GM12878 (cell line): ENCODE results near the gene RAP1B. TPM values are rescaled to one million over a fixed set of nuclear protein-coding genes. Genes with fewer than 3 reads are reported as not detected.

Experiments
- ATAC-seq: fragments of 200-7000 bp; cut with Tn5 transposase; 3 replicates; pipeline ENCODE4 v1.9.1; 2020; ENCODE audit warnings: mild to moderate bottlenecking, moderate library complexity
- BruUV-seq: library from RNA; stranded (reverse); fragments of 400-500 nt; replicated peaks from 2 replicates; lab custom pipeline; 2021; lab: Mats Ljungman, UMichigan
- CTCF ChIA-PET: fragments of 300-600 bp; sonication (Branson Sonifier 250); formaldehyde crosslinking; extraction: SDS; loops from one replicate; lab custom pipeline; 2021; ENCODE audit warnings: inconsistent platforms; lab: Yijun Ruan, JAX
- POLR2A ChIA-PET: fragments of 350-600 bp; formaldehyde crosslinking; extraction: SDS; loops from one replicate; lab custom pipeline; 2021; ENCODE audit warnings: inconsistent platforms; lab: Charles Lee
- RAD21 ChIA-PET: fragments of 300-600 bp; sonication (Branson Sonifier 250); formaldehyde crosslinking; loops from one replicate; lab custom pipeline; 2023; ENCODE audit warnings: antibody characterized with exemption; ENCODE audit not compliant: unreplicated experiment; lab: Charles Lee
- SMC1A ChIA-PET: fragments of 300-600 bp; sonication (Branson Sonifier 250); formaldehyde crosslinking; loops from one replicate; lab custom pipeline; 2023; ENCODE audit not compliant: unreplicated experiment, uncharacterized antibody; lab: Charles Lee
- DNase-seq: peaks from one replicate; pipeline ENCODE4 v3.0.0-alpha.2; 2011; ENCODE audit warnings: low read depth, low spot score
- FAIRE-seq: peaks from 3 replicates; lab custom pipeline; 2011; peaks lifted over from hg19 to GRCh38; lab: Jason Lieb, UNC
- H2AFZ ChIP-seq: 2 replicates; pipeline ENCODE4 v1.6.0; 2011; ENCODE audit warnings: low read depth, low read length, control low read depth; ENCODE audit not compliant: control insufficient read depth
- H3K27ac ChIP-seq: 2 replicates; pipeline ENCODE4 v1.5.1; 2011; ENCODE audit warnings: control low read depth; ENCODE audit not compliant: control insufficient read depth, insufficient read depth
- H3K27me3 ChIP-seq, 2 experiments: replicated peaks in 1 of 2; 2 replicates each; pipeline versions ENCODE4 v1.6.0 to v1.6.1; 2011; ENCODE audit warnings: low read length in 1 of 2; ENCODE audit not compliant: control insufficient read depth in 2 of 2, insufficient read depth in 2 of 2
- H3K36me3 ChIP-seq, 2 experiments: 2 replicates each; pipeline ENCODE4 v1.5.1; 2011; ENCODE audit warnings: low read length in 1 of 2; ENCODE audit not compliant: control insufficient read depth in 2 of 2, insufficient read depth in 2 of 2
- H3K4me1 ChIP-seq: 2 replicates; pipeline ENCODE4 v1.6.1; 2011; ENCODE audit warnings: mild to moderate bottlenecking, low read length, moderate library complexity, mixed read lengths; ENCODE audit not compliant: control insufficient read depth, insufficient read depth
- H3K4me2 ChIP-seq: 2 replicates; pipeline ENCODE4 v1.6.0; 2011; ENCODE audit warnings: control low read depth; ENCODE audit not compliant: control insufficient read depth, insufficient read depth
- H3K4me3 ChIP-seq: fragments of 200-600 bp; sonication (generic); 2 replicates; pipeline ENCODE4 v1.5.1; 2016
- H3K79me2 ChIP-seq: 2 replicates; pipeline ENCODE4 v1.6.0; 2011; ENCODE audit warnings: low read length; ENCODE audit not compliant: control insufficient read depth, insufficient read depth
- H3K9ac ChIP-seq: 2 replicates; pipeline ENCODE4 v1.8.0; 2011; ENCODE audit warnings: low read length, control low read depth, mixed read lengths; ENCODE audit not compliant: control insufficient read depth, insufficient read depth
- H3K9me3 ChIP-seq: replicated peaks from 3 replicates; pipeline ENCODE4 v1.5.1; 2011; ENCODE audit warnings: mild to moderate bottlenecking, low read length; ENCODE audit not compliant: control insufficient read depth, insufficient read depth
- H4K20me1 ChIP-seq: 2 replicates; pipeline ENCODE4 v1.6.0; 2011; ENCODE audit not compliant: control insufficient read depth, insufficient read depth
- ATF7 ChIP-seq: fragments of 450-650 bp; IDR thresholded peaks from 2 replicates; pipeline ENCODE4 v1.6.1; 2016; ENCODE audit warnings: low read depth, mild to moderate bottlenecking
- CBX3 ChIP-seq: fragments of 200-600 bp; sonication (generic); IDR thresholded peaks from 2 replicates; pipeline ENCODE4 v1.6.1; 2016; ENCODE audit warnings: low read depth, borderline replicate concordance
- FOXK2 ChIP-seq: fragments of 450-650 bp; IDR thresholded peaks from 2 replicates; pipeline ENCODE4 v1.6.1; 2017; ENCODE audit warnings: mild to moderate bottlenecking, moderate library complexity
- FOXM1 ChIP-seq: IDR thresholded peaks from 2 replicates; pipeline ENCODE4 v1.6.1; 2012; ENCODE audit warnings: low read depth, mild to moderate bottlenecking, inconsistent platforms, low read length, moderate library complexity
- MAX ChIP-seq: IDR thresholded peaks from 2 replicates; pipeline ENCODE4 v1.6.1; 2012; ENCODE audit warnings: low read depth, low read length, improper control_type of control experiment
- NR2C2 ChIP-seq: IDR thresholded peaks from 2 replicates; pipeline ENCODE4 v1.6.1; 2011; ENCODE audit warnings: borderline replicate concordance, low read depth; ENCODE audit not compliant: control insufficient read depth, insufficient read length
- PAX8 ChIP-seq: fragments of 450-650 bp; IDR thresholded peaks from 2 replicates; pipeline ENCODE4 v1.6.1; 2017; ENCODE audit warnings: mild to moderate bottlenecking, moderate library complexity
- SMARCA5 ChIP-seq: fragments of 450-650 bp; IDR thresholded peaks from 2 replicates; pipeline ENCODE4 v1.6.1; 2017; ENCODE audit warnings: mild to moderate bottlenecking
- SP1 ChIP-seq: IDR thresholded peaks from one replicate; pipeline ENCODE4 v1.6.1; 2011; ENCODE audit warnings: low read depth, low read length
- STAT3 ChIP-seq: IDR thresholded peaks from 2 replicates; pipeline ENCODE4 v1.6.1; 2011; ENCODE audit warnings: low read depth, low read length, improper control_type of control experiment
- TAF1 ChIP-seq: IDR thresholded peaks from 2 replicates; pipeline ENCODE4 v1.6.1; 2011; ENCODE audit warnings: mild to moderate bottlenecking, low read depth, low read length, borderline replicate concordance
- YBX1 ChIP-seq: fragments of 450-650 bp; IDR thresholded peaks from 2 replicates; pipeline ENCODE4 v1.6.1; 2016; ENCODE audit warnings: antibody characterized with exemption
- ZBTB40 ChIP-seq: fragments of 450-650 bp; IDR thresholded peaks from 2 replicates; pipeline ENCODE4 v1.6.1; 2016; ENCODE audit warnings: mild to moderate bottlenecking, moderate library complexity, borderline replicate concordance
- WGBS: methylation state at CpG from one replicate; pipeline ENCODE4 v1.1.6; 2016; ENCODE audit warnings: low lambda C conversion rate; ENCODE audit not compliant: insufficient replicate concordance, insufficient coverage; ENCODE audit errors: missing lambda C conversion rate; 5-methylcytosine and 5-hydroxymethylcytosine counted together
- in situ Hi-C: fragments of 300-500 bp; cut with MboI; formaldehyde crosslinking; loops from 9 replicates; pipeline ENCODE4 v1.14.3; 2018; ENCODE audit warnings: mixed read lengths
- intact Hi-C: fragments of 100-400 bp; cut with micrococcal nuclease; formaldehyde crosslinking; loops from one replicate; pipeline ENCODE4 v1.14.2; 2022; ENCODE audit not compliant: unreplicated experiment
- polyA plus RNA-seq, 11 experiments: library from polyadenylated mRNA; depleted of rRNA in 4 of 11; unstranded in 6 of 11; stranded (reverse) in 5 of 11; fragments of >200 nt; fragmentation: Nextera tagmentation in 4 of 11; fragmentation: Illumina TruSeq in 1 of 11; extraction: Ambion mirVana in 4 of 11; extraction: Trizol in 1 of 11; gene quantifications; 1 replicate in 1 of 11; 2 replicates in 10 of 11; pipeline versions ENCODE4 v1.2.1 to v1.2.3, GENCODE V29; 2011 to 2016; ENCODE audit warnings: inconsistent platforms in 2 of 11, missing spikeins in 2 of 11, low read depth in 1 of 11
- total RNA-seq, 4 experiments: library from RNA; depleted of rRNA in 3 of 4; stranded (reverse); fragments of >200 nt in 3 of 4; fragmentation: Illumina TruSeq in 1 of 4; extraction: Trizol in 1 of 4; gene quantifications; 2 replicates each; pipeline versions ENCODE4 v1.2.1 to v1.2.3, GENCODE V29; 2013 to 2021

Gene RAP1B
- total and polyA plus RNA-seq, 10 of the 15 experiments (the other 5 are each of a cell fraction or from before 2014, with no cell fraction given) = 88.9 to 219 (median 127) TPM

DNA sequence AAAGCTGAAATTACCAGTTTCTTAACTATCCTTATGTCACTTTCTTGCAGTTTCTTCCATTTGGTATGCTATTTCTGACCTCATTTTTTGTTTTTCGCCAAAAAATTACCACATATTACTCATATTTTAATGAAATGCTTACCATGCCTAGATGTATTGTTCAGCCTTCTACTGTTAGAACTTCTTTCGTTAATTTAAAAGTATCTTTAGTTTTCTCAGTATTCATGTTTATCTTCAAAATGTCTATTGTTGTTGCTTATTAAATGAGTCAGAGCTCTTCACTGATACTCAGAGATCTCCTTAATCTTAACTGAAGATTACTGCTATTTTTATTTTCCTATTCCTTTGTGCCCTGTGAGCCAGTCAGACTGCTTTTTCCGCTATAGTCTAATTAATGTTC lies 20.5 kb downstream of the RAP1B start:
- FAIRE-seq = no peak
- RAD21 ChIA-PET = interaction anchor here (0.7 to 3.8 kb wide), 2 partner anchors 16 to 182 kb away, joined by 3 to 24 read pairs; no protein-coding TSS in a partner anchor

More for the DNA sequence above, 20.5 kb downstream of the RAP1B start:
- Histone ChIP-seq H3K79me2 (peaks cover 99% of the 10 kb centered on the region), H4K20me1 (no peaks in the 10 kb centered on the region), H3K4me3 (no peak overlapping the region), H3K27ac (no peak overlapping the region; the same call in 1 of the 2 replicates), H3K9ac (no peak overlapping the region), H2AFZ (no peak overlapping the region), H3K27me3 (no peaks in the 10 kb centered on the region), H3K4me2 (peak overlapping the region; percentile 51), H3K9me3 (peaks cover 15% of the 10 kb centered on the region)
- BruUV-seq = no TSS peak
- intact Hi-C loops = loop anchor here (2.0 to 5.0 kb wide), 2 partner anchors 16 to 274 kb away; no protein-coding TSS in a partner anchor
- WGBS = 46% methylated on average over 3 of the region's 3 CpGs
- SMC1A ChIA-PET = interaction anchor here (1.2 to 1.3 kb wide), 2 partner anchors 14 to 17 kb away, joined by 3 to 5 read pairs; no protein-coding TSS in a partner anchor
- in situ Hi-C loops = no loop called here
- TF ChIP-seq SP1 (no peak), TAF1 (no peak), ZBTB40 (no peak), ATF7 (no peak), CBX3 (no peak), PAX8 (no peak), FOXK2 (no peak), SMARCA5 (no peak), NR2C2 (no peak), MAX (no peak), FOXM1 (no peak), YBX1 (no peak), STAT3 (no peak)
- TF ChIP-seq, all 136 proteins: peak for 0
- CTCF ChIA-PET = interaction anchor here (1.6 to 2.8 kb wide), 3 partner anchors 14 to 199 kb away, joined by 4 to 7 read pairs (median 5); no protein-coding TSS in a partner anchor
- Histone ChIP-seq H3K36me3 (peaks cover 1 to 5% of the 10 kb centered on the region in 2 experiments; a peak in 2 of 4 replicates), H3K4me1 (peaks cover 54% of the 10 kb centered on the region)
- DNase-seq = no peak
- POLR2A ChIA-PET = interaction anchor here (0.7 kb wide), 1 partner anchor 19 kb away, joined by 4 read pairs; no protein-coding TSS in a partner anchor
- no peak for ATAC-seq
